Measurements from ENCODE around the gene SNED1. TPM values are rescaled to one million over a fixed set of nuclear protein-coding genes. Genes with fewer than 3 reads are reported as not detected.

Gene SNED1
- polyA plus RNA-seq, 1 donor (not counting 4 experiments of a cell fraction or from before 2014, with no cell fraction given): 0.12 TPM

- TF ChIP-seq EZH2 (IDR thresholded peaks at IDR 0.05; ENCODE audit: low read length): no peak
- TF ChIP-seq CTCF (optimal IDR thresholded peaks at IDR 0.05 in 1 of 3, IDR thresholded peaks at IDR 0.05 in 1 of 3, conservative IDR thresholded peaks at IDR 0.05 in 1 of 3; ENCODE audit: extremely low read depth in 1 of 3, insufficient read depth in 2 of 3, low read length in 3 of 3): no peak
- no peak overlapping the region for H3K4me2 ChIP-seq (ENCODE audit: control insufficient read depth, extremely low read depth, insufficient read depth, low read depth, low read length)
- no peaks in the 10 kb centered on the region for H3K4me1 ChIP-seq (ENCODE audit: control insufficient read depth, extremely low read depth, insufficient read depth, low read length)
- no peaks in the 10 kb centered on the region for H3K27me3 ChIP-seq (ENCODE audit: control insufficient read depth, extremely low read depth, insufficient read depth, low read length)
- H4K20me1 ChIP-seq (ENCODE audit: control insufficient read depth, extremely low read depth, insufficient read depth, low read length): no peaks in the 10 kb centered on the region
- H3K79me2 ChIP-seq (ENCODE audit: control insufficient read depth, insufficient read depth, low read length): no peaks in the 10 kb centered on the region
- no peak for FAIRE-seq
- DNase-seq (ENCODE audit: low read depth, low spot score): no peak
- no peaks in the 10 kb centered on the region for H3K9me1 ChIP-seq (ENCODE audit: control insufficient read depth, extremely low read depth, insufficient read depth, low read length)
- H3K4me3 ChIP-seq (ENCODE audit: control insufficient read depth in 2 of 3, extremely low read depth in 1 of 3, insufficient read depth in 2 of 3, low read depth in 1 of 3, low read length in 3 of 3): no peak overlapping the region
- H2AFZ ChIP-seq (ENCODE audit: control insufficient read depth, low read length): no peak overlapping the region
- H3K36me3 ChIP-seq (ENCODE audit: control insufficient read depth in 2 of 2, extremely low read depth in 1 of 2, insufficient read depth in 2 of 2, low read length in 2 of 2): peaks cover 0 to 2% of the 10 kb centered on the region in 2 experiments
- H3K9ac ChIP-seq (ENCODE audit: control insufficient read depth, extremely low read depth, insufficient read depth, low read length): no peak overlapping the region
- H3K9me3 ChIP-seq (ENCODE audit: control insufficient read depth, low read depth, low read length): no peaks in the 10 kb centered on the region
- H3K27ac ChIP-seq (ENCODE audit: control insufficient read depth, insufficient read depth, low read length): no peak overlapping the region
- dilution Hi-C loops (cut with MboI; ENCODE audit: extremely low pct_ligation_motif_present, low sequenced_read_pairs): no loop called here
Observed at GRCh38 chr2:241131531-241131930, 133.1 kb downstream of the SNED1 start.

GRCh38 chr2:241132538-241133435 lies 134.4 kb downstream of the SNED1 start:
- Histone ChIP-seq H3K9me3 (ENCODE audit: control insufficient read depth, low read depth, low read length) (no peaks in the 10 kb centered on the region), H3K4me2 (ENCODE audit: control insufficient read depth, extremely low read depth, insufficient read depth, low read depth, low read length) (no peak overlapping the region), H3K79me2 (ENCODE audit: control insufficient read depth, insufficient read depth, low read length) (no peaks in the 10 kb centered on the region), H3K36me3 (ENCODE audit: control insufficient read depth in 2 of 2, extremely low read depth in 1 of 2, insufficient read depth in 2 of 2, low read length in 2 of 2) (peaks cover 0 to 4% of the 10 kb centered on the region in 2 experiments), H3K9me1 (ENCODE audit: control insufficient read depth, extremely low read depth, insufficient read depth, low read length) (no peaks in the 10 kb centered on the region), H3K4me3 (ENCODE audit: control insufficient read depth in 2 of 3, extremely low read depth in 1 of 3, insufficient read depth in 2 of 3, low read depth in 1 of 3, low read length in 3 of 3) (no peak overlapping the region), H3K27ac (ENCODE audit: control insufficient read depth, insufficient read depth, low read length) (no peak overlapping the region), H2AFZ (ENCODE audit: control insufficient read depth, low read length) (no peak overlapping the region), H3K4me1 (ENCODE audit: control insufficient read depth, extremely low read depth, insufficient read depth, low read length) (no peaks in the 10 kb centered on the region), H3K9ac (ENCODE audit: control insufficient read depth, extremely low read depth, insufficient read depth, low read length) (no peak overlapping the region), H3K27me3 (ENCODE audit: control insufficient read depth, extremely low read depth, insufficient read depth, low read length) (no peaks in the 10 kb centered on the region), H4K20me1 (ENCODE audit: control insufficient read depth, extremely low read depth, insufficient read depth, low read length) (no peaks in the 10 kb centered on the region)
- no peak for DNase-seq (ENCODE audit: low read depth, low spot score)
- dilution Hi-C loops (cut with MboI; ENCODE audit: extremely low pct_ligation_motif_present, low sequenced_read_pairs): no loop called here
- TF ChIP-seq EZH2 (IDR thresholded peaks at IDR 0.05; ENCODE audit: low read length) (no peak), CTCF (optimal IDR thresholded peaks at IDR 0.05 in 1 of 3, IDR thresholded peaks at IDR 0.05 in 1 of 3, conservative IDR thresholded peaks at IDR 0.05 in 1 of 3; ENCODE audit: extremely low read depth in 1 of 3, insufficient read depth in 2 of 3, low read length in 3 of 3) (no peak)
- FAIRE-seq: no peak
